ENCODE measurements around the gene BSG.

BSG gene

GRCh38 chr19:572140-572742, at the start of gene BSG:
BSG (plus strand) TSS chr19:572596; CDS start chr19:572635, 39 bp downstream.
- peak; percentile 93 for DNase-seq (ENCODE audit: low read depth)

DNA sequence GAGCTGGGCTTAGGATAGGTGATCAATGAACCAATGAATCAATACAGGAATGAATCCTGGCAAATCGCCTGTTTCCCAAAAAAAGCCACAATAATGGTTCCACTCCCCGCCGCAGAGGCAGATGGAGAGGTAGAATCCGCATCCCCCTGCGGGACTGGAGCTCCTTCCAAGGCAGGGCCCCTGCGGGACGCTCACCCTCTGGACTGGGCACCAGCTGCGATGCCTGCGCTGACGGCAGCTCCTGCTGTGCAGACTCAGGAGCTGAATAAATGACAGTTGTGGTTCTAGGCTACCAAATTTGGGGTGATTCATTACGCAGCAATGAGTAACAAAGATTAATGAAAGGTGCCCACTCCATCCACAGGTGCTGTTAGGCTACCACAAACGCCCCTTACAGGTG, 49.7 kb upstream of the BSG start:
- DNase-seq (ENCODE audit: low read depth), result no peak

DNA sequence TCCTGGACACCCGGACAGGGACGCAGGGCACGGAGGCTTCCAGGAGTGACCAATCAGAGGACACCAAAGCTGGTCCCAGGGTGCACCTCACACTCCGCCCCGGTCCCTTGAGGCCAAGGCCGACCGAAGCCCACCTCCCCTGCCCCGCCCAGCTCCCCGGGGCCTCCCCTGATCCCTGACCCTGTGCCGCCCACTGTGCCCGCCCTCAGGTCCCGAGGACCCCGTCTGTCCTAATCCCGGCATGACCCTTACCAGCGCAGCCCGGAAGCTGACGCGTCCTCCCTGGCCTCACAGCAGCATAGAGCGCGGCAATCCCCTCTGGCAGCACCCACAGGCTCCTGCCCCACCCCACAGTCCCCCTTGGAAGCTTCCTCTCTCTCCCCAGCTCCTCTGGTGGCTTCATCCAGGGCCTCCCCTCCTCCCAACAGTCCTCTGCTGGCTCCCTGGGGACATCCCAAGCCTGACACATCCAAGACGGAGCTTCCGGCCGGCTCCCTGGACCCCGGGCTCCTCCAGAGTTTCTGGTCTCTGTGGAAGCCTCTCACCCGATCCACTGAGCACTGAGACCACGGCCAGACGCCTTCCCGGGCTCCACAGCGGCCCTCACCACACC, 48.2 kb upstream of the BSG start:
- no peak for DNase-seq (ENCODE audit: low read depth)

GRCh38 chr19:525029-525428, 47.4 kb upstream of the BSG start:
- no peak for DNase-seq (ENCODE audit: low read depth)

GRCh38 chr19:525857-526419, 46.5 kb upstream of the BSG start:
- no peak for DNase-seq (ENCODE audit: low read depth)

DNA sequence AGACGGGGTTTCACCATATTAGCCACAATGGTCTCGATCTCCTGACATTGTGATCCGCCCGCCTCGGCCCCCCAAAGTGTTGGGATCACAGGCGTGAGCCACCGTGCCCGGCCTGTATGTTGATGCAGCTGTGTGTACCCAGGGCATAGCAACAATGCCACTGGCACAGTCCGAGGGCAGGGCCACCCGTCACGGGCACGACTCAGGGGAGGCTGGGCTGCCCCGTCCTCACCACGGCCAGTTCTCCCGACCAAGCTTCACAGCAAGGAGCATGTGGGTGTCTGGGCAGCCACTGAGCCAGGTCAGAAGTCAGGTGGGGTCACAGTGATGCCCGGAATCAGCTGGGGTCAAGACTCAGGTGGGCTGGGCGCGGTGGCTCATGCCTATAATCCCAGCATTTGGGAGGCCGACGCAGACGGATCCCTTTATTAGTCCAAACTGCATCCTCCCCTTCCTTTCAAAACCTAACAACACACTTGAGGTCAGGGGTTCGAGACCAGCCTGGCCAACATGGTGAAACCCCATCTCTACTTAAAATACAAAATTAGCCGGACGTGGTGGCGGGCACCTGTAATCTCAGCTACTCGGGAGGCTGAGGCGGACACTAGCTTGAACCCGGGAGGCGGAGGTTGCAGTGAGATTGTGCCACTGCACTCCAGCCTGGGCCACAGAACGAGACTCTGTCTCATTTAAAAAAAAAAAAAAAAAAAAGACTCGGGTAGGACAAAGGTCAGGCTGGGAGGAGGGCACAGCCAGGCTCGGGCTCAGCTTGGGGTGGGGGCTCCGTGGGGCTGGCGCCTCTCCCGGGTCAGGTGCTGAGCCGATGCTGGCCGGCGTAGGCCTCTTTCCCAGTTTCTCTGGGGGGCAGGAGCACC, 42.0 kb upstream of the BSG start:
- no peak for DNase-seq (ENCODE audit: low read depth)

DNA sequence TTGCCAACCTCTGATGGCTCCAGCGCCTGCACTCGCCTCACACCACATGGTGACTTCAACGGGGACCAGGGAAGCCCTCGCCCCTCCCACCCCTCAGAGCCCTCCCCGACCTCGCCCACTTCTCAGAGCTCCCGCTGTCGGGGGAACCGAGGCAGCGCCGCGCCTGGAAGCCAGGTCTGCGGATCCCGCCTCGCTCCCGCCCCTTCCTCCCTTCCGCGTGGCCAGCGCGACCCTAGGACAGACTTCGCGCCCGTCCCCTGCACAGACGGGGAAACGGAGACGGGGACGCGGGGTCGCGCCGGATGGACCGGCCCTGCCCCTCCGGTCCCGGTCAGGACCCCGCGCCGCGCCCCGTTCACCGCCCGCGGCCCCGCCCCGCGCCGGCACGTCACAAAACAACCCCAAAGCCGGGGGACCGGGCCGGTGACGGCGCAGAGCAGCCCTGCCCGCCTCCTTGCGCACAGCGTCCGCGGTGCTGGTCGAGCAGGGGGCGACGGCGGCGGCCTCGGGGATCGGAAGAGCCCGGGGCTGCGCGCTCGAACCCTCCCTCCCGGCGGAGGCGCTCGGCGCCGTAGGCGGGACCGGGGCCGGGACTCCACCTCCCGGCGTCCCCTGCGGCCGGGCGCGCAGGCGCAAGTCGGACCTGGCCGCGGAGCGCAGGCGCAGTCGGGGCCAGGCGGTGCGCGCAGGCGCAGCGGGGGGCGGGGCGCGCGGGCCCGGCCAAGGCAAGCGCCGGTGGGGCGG, 41.2 kb upstream of the BSG start:
- DNase-seq (ENCODE audit: low read depth), result peak; percentile 87

GRCh38 chr19:531753-532560, 40.4 kb upstream of the BSG start, which contains the start of gene CDC34:
CDC34 (plus strand) TSS chr19:531760; CDS start chr19:531932, 172 bp downstream.
- DNase-seq (ENCODE audit: low read depth), result no peak

GRCh38 chr19:532561-533363, 39.6 kb upstream of the BSG start:
- DNase-seq (ENCODE audit: low read depth), result no peak

DNA sequence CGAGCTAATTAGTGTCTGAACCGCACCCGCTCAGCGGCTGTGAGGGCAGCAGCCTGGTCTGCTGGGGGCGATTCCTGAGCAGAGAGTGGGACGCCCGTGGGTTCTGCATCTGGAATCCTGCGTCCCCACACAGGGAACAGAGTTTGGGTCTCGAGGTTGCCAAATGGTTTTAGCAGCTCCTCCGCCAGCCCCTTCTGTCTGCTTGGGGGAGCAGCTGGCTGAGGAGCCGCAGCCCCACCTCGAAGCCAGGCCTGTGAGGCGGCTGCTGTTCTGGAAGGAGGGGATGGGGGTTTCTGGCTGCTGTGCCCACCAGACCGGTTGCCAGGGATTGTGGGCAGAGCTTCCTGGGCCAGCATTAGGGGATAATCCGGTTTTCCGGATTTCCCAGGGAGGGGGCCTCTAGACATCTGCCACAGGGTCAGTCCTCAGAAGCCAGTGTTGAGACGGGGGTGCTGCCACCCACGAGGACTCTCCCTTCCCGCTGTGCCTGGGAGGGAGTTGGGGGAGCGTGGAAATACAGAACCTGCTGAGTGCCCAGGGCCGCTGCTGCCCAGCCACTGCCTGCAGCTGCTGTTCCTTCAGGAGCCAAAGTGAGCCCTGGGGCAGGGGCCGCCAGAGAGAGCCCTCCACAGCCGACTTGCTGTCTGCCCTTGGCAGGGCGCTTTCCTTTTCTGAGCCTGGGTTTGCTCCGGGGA, 38.9 kb upstream of the BSG start:
- DNase-seq (ENCODE audit: low read depth), result no peak

- no peak for DNase-seq (ENCODE audit: low read depth)
Measured at GRCh38 chr19:534088-534487, 38.3 kb upstream of the BSG start.

- DNase-seq (ENCODE audit: low read depth), result no peak
Measured at GRCh38 chr19:535017-535835, 37.2 kb upstream of the BSG start.

DNA sequence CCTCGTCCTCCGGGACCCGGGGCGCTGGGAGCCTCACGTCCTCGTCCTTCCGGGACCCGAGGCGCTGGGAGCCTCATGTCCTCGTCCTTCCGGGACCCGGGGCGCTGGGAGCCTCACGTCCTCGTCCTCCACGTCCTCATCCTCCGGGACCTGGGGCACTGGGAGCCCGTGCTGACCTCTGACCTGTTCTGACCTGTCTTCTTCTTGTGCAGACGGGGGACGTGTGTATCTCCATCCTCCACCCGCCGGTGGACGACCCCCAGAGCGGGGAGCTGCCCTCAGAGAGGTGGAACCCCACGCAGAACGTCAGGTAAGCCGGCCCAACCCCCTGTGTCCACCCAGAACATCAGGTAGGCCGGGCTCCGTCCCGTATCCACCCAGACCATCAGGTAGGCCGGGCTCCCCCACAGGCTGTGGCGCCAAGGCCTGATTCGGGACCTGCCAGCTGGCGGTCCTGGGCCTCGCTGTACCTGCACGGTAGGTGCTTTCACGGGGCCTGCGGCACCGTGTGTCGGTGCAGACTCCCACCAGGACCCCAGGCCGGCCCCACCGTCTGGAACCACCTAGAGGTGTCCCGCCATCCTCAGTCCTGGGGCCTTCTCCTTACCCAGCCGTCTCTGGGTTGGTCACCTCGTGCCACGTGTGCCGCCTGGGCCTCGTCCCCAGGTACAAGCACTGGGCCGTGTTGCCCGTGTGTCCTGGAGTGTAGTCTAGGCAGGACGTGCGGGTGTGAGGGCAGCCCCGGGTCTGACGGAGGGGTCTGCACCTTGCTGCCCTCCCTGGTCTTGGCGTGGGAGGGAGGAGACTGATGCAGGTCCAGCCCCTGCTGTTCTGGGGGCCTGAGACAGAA, 36.1 kb upstream of the BSG start:
- no peak for DNase-seq (ENCODE audit: low read depth)

DNA sequence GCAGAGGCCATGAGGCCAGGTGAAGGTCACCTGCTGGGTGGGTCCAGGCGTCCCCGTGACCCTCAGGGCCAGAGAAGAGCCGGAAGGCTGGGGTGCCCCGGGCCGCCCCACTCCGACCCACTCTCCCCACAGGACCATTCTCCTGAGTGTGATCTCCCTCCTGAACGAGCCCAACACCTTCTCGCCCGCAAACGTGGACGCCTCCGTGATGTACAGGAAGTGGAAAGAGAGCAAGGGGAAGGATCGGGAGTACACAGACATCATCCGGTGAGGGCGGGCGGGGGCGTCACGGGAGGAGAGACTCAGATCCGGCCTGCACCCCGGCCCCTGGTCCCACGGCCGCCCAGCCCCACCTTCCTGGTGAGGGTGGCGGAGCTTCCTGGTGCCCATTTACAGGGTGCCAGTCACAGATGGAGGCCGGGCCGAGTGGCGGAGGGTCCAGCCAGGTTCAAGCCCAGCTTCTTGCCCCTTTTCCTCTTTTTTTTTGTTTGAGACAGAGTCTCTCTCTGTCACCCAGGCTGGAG, 35.5 kb upstream of the BSG start:
- DNase-seq (ENCODE audit: low read depth), result no peak

DNA sequence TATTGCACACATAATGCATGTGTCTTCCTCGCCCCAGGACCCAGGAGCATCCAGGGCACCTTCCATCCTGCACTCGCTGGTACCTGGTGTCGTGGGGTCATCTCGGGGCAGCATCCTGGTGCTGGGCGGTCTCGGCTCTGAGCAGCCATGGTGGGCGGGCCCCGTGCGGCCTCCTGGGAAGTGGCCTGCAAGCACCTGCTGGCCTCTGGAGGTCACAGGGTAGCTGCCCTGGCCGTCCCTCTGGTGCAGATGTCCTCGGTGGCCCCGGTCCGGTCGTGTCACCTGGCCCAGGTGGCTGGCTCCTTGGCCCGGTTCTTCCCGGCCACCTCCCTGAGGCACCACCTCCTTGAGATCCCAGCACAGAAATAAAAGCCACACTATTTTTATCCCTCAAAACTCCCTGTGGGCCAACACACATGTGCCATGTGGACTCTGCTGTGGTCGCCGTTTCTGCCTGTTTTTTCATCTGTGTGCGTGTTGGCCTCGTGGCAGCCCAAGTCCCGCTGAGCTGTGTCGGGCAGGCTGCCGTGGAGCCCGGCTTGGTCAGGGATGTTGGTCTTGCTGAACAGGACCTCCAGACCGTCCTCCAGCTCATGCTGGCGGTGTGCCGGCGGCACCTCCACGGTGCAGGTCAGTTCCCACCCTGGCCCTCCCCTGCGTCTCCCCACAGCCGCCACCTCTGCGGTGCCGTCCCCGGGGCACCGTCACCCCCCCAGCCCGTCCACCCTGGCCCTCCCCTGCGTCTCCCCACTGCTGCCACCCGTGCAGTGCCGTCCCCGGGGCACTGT, 33.6 kb upstream of the BSG start:
- no peak for DNase-seq (ENCODE audit: low read depth)

- DNase-seq (ENCODE audit: low read depth), result no peak
Measured at GRCh38 chr19:539429-540030, 32.9 kb upstream of the BSG start.
